Endothelial cell of umbilical vein (primary cell): ENCODE results near the gene C1orf35. TPM values are rescaled to one million over a fixed set of nuclear protein-coding genes. Genes with fewer than 3 reads are reported as not detected.

Experiments
- BruUV-seq: library from RNA; stranded (reverse); fragments of 400-500 nt; replicated peaks from 2 replicates; lab custom pipeline; 2021; lab: Mats Ljungman, UMichigan
- CTCF ChIA-PET: fragments of 300-600, 350-600 bp; sonication (Branson Sonifier 250); formaldehyde crosslinking; loops from one replicate; lab custom pipeline; 2021; ENCODE audit warnings: antibody characterized with exemption, inconsistent platforms; lab: Charles Lee
- POLR2A ChIA-PET: fragments of 300-600, 350-600 bp; sonication (Branson Sonifier 250); formaldehyde crosslinking; loops from one replicate; lab custom pipeline; 2021; ENCODE audit warnings: antibody characterized with exemption, inconsistent platforms; lab: Charles Lee
- DNase-seq: peaks from one replicate; pipeline ENCODE4 v3.0.0-alpha.2; 2011; ENCODE audit warnings: low read depth, low spot score
- FAIRE-seq: peaks from 2 replicates; lab custom pipeline; 2011; peaks lifted over from hg19 to GRCh38; lab: Jason Lieb, UNC
- H2AFZ ChIP-seq: 2 replicates; pipeline ENCODE4 v1.6.0; 2012; ENCODE audit warnings: low read depth, low read length, control low read depth, inconsistent platforms
- H3K27ac ChIP-seq: 2 replicates; pipeline ENCODE4 v1.5.1; 2011; ENCODE audit warnings: low read depth, mild to moderate bottlenecking, control low read depth, low read length, moderate library complexity; ENCODE audit not compliant: insufficient read depth
- H3K27me3 ChIP-seq, 2 experiments: 2 replicates each; pipeline versions ENCODE4 v1.6.0 to v1.6.1; 2011; ENCODE audit warnings: low read length in 2 of 2, mixed read lengths in 1 of 2; ENCODE audit not compliant: control insufficient read depth in 2 of 2, insufficient read depth in 2 of 2
- H3K36me3 ChIP-seq, 2 experiments: 2 replicates in 1 of 2; 3 replicates in 1 of 2; pipeline ENCODE4 v1.5.1; 2011; ENCODE audit warnings: low read length in 2 of 2, mild to moderate bottlenecking in 1 of 2, moderate library complexity in 1 of 2; ENCODE audit not compliant: control insufficient read depth in 2 of 2, insufficient read depth in 2 of 2; ENCODE audit errors: extremely low read depth in 1 of 2
- H3K4me1 ChIP-seq: 3 replicates; pipeline ENCODE4 v1.5.1; 2011; ENCODE audit warnings: mild to moderate bottlenecking, low read length; ENCODE audit not compliant: control insufficient read depth, insufficient read depth; ENCODE audit errors: extremely low read depth
- H3K4me2 ChIP-seq: 2 replicates; pipeline ENCODE4 v1.6.1; 2011; ENCODE audit warnings: low read length, control low read depth, mixed read lengths; ENCODE audit not compliant: insufficient read depth
- H3K4me3 ChIP-seq, 3 experiments: fragments of 200-600 bp in 1 of 3; sonication (generic), shearing (Covaris generic) in 1 of 3; replicated peaks in 1 of 3; 2 replicates each; pipeline ENCODE4 v1.5.1; 2011 to 2016; ENCODE audit warnings: control low read depth in 3 of 3, low read length in 3 of 3, mild to moderate bottlenecking in 2 of 3, inconsistent platforms in 1 of 3, low read depth in 1 of 3, moderate library complexity in 1 of 3; ENCODE audit not compliant: insufficient read depth in 1 of 3
- H3K79me2 ChIP-seq: 2 replicates; pipeline ENCODE4 v1.6.0; 2012; ENCODE audit warnings: low read length, inconsistent platforms; ENCODE audit not compliant: control insufficient read depth, insufficient read depth
- H3K9ac ChIP-seq: replicated peaks from 2 replicates; pipeline ENCODE3; 2011; ENCODE audit warnings: low read length, control low read depth; ENCODE audit not compliant: insufficient read depth; ENCODE audit errors: extremely low read depth
- H3K9me1 ChIP-seq: replicated peaks from 3 replicates; pipeline ENCODE4 v1.6.0; 2011; ENCODE audit warnings: mild to moderate bottlenecking, low read length; ENCODE audit not compliant: control insufficient read depth, insufficient read depth; ENCODE audit errors: extremely low read depth
- H3K9me3 ChIP-seq: replicated peaks from 2 replicates; pipeline ENCODE4 v1.5.1; 2012; ENCODE audit warnings: low read length, inconsistent platforms; ENCODE audit not compliant: control insufficient read depth, insufficient read depth
- H4K20me1 ChIP-seq: replicated peaks from 2 replicates; pipeline ENCODE3; 2011; ENCODE audit warnings: mild to moderate bottlenecking, low read length; ENCODE audit not compliant: control insufficient read depth, insufficient read depth; ENCODE audit errors: extremely low read depth
- CTCF ChIP-seq, 2 donors: IDR thresholded peaks; 1 replicate in 1 of 2; 2 replicates in 1 of 2; pipeline ENCODE4 v1.5.1; 2011; ENCODE audit warnings: low read length in 2 of 2, mild to moderate bottlenecking in 2 of 2, moderate library complexity in 2 of 2, control low read depth in 1 of 2, inconsistent platforms in 1 of 2, low read depth in 1 of 2; ENCODE audit not compliant: insufficient read depth in 1 of 2; ENCODE audit errors: extremely low read depth in 1 of 2
- EZH2 ChIP-seq: IDR thresholded peaks from 2 replicates; pipeline ENCODE4 v1.6.1; 2012; ENCODE audit warnings: borderline replicate concordance, low read depth, mild to moderate bottlenecking, moderate library complexity, low read length, inconsistent platforms; ENCODE audit not compliant: severe bottlenecking
- FOS ChIP-seq: IDR thresholded peaks from 2 replicates; pipeline ENCODE4 v1.6.1; 2011; ENCODE audit warnings: mild to moderate bottlenecking, low read length, moderate library complexity, borderline replicate concordance; ENCODE audit not compliant: insufficient read depth
- GATA2 ChIP-seq: IDR thresholded peaks from 2 replicates; pipeline ENCODE4 v1.7.0; 2011; ENCODE audit warnings: low read depth, mild to moderate bottlenecking, moderate library complexity, mixed read lengths, low read length; ENCODE audit not compliant: insufficient read length, insufficient read depth
- JUN ChIP-seq: IDR thresholded peaks from 2 replicates; pipeline ENCODE4 v1.6.1; 2011; ENCODE audit warnings: borderline replicate concordance, low read depth; ENCODE audit not compliant: insufficient read length, insufficient read depth
- MAX ChIP-seq: IDR thresholded peaks from 2 replicates; pipeline ENCODE4 v1.6.1; 2011; ENCODE audit not compliant: insufficient read depth, insufficient read length
- MYC ChIP-seq: IDR thresholded peaks from one replicate; pipeline ENCODE4 v1.6.1; 2011; ENCODE audit warnings: mild to moderate bottlenecking, low read depth, low read length
- POLR2A ChIP-seq: IDR thresholded peaks from 2 replicates; pipeline ENCODE4 v1.6.1; 2012; ENCODE audit warnings: low read depth, mild to moderate bottlenecking, control low read depth, low read length
- POLR2AphosphoS5 ChIP-seq: IDR thresholded peaks from 2 replicates; pipeline ENCODE4 v1.6.1; 2012; ENCODE audit warnings: low read depth, mild to moderate bottlenecking, control low read depth, low read length, moderate library complexity; ENCODE audit not compliant: insufficient read depth
- dilution Hi-C: fragments of 300-500 bp; cut with MboI; formaldehyde crosslinking; loops from one replicate; pipeline ENCODE4 v1.15.0; 2019; ENCODE audit warnings: low sequenced_read_pairs; ENCODE audit not compliant: extremely low pct_ligation_motif_present
- intact Hi-C: fragments of 100-400 bp; cut with micrococcal nuclease; formaldehyde crosslinking; loops from one replicate; pipeline ENCODE4 v1.10.0; 2022
- polyA plus RNA-seq, 4 experiments: library from polyadenylated mRNA; depleted of rRNA in 3 of 4; stranded (reverse) in 3 of 4; unstranded in 1 of 4; fragments of >200 nt; gene quantifications; 2 replicates each; pipeline versions ENCODE4 v1.2.1 to v1.2.3, GENCODE V29; 2011 to 2012; ENCODE audit warnings: missing spikeins in 1 of 4
- total RNA-seq: library from RNA; stranded (reverse); gene quantifications from 2 replicates; pipeline ENCODE4 v1.2.3, GENCODE V29; 2021

C1orf35 gene
- total and polyA plus RNA-seq, 2 donors (not counting 3 experiments of a cell fraction or from before 2014, with no cell fraction given), result 19.9 to 21.7 TPM

- DNase-seq, result peak; percentile 29
- intact Hi-C loops (loop anchor here (1.0 to 10.0 kb wide), 7 partner anchors 20 to 518 kb away; partner anchors contain the start of genes C1orf35, GUK1, JMJD4 and SNAP47), dilution Hi-C loops (no loop called here)
- Histone ChIP-seq H3K36me3 (no peaks in the 10 kb centered on the region), H3K4me3 (peak overlapping the region; percentile 51 to 86 (median 56)), H3K4me1 (peaks cover 45% of the 10 kb centered on the region), H3K9ac (peak overlapping the region; percentile 99), H2AFZ (no peak overlapping the region), H3K9me3 (no peaks in the 10 kb centered on the region), H3K27me3 (no peaks in the 10 kb centered on the region), H3K79me2 (peaks cover 69% of the 10 kb centered on the region), H4K20me1 (peaks cover 4% of the 10 kb centered on the region), H3K4me2 (peak overlapping the region; percentile 96), H3K27ac (peak overlapping the region; percentile 94), H3K9me1 (no peaks in the 10 kb centered on the region)
- POLR2A ChIA-PET, result interaction anchor here (1.2 kb wide), 1 partner anchor 82 kb away, joined by 4 read pairs; no protein-coding TSS in a partner anchor
- FAIRE-seq, result peak; percentile 70
- no TSS peak for BruUV-seq
- no peak for TF ChIP-seq CTCF (IDR thresholded peaks at IDR 0.05; ENCODE audit: extremely low read depth in 1 of 2, insufficient read depth in 1 of 2, low read depth in 1 of 2, low read length in 2 of 2)
- TF ChIP-seq MAX, result no peak
- TF ChIP-seq POLR2A, result no peak
- TF ChIP-seq FOS, result no peak
- TF ChIP-seq GATA2, result no peak
- no peak for TF ChIP-seq POLR2AphosphoS5
- no peak for TF ChIP-seq EZH2
- no peak for TF ChIP-seq MYC
- TF ChIP-seq JUN, result no peak
- CTCF ChIA-PET, result interaction anchor here (0.9 to 2.5 kb wide), 6 partner anchors 9 to 84 kb away, joined by 3 to 12 read pairs (median 6); partner anchors contain the start of gene MRPL55
These were observed 19.9 kb downstream of the C1orf35 start for GRCh38 chr1:228082918-228083870.
